Activated CD8-positive, alpha-beta memory T cell treated with anti-CD3 and anti-CD28 coated beads for 1 hour (primary cell): ENCODE data around the gene BEX4.
A peak's percentile ranks its signal among the peaks of the same experiment; 100 is the strongest.
"Not testable (repeated sequence)": the region's sequence is repeated elsewhere in the genome, so short reads cannot be mapped to it uniquely, and the experiment has no call there.

Source experiments
- DNase-seq, 2 donors: peaks; one replicate each; pipeline ENCODE4 v3.0.0-alpha.2; 2020; ENCODE audit warnings: low read depth in 1 of 2; ENCODE audit errors: extremely low read depth in 1 of 2

Gene BEX4, protein sequence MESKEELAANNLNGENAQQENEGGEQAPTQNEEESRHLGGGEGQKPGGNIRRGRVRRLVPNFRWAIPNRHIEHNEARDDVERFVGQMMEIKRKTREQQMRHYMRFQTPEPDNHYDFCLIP

DNA sequence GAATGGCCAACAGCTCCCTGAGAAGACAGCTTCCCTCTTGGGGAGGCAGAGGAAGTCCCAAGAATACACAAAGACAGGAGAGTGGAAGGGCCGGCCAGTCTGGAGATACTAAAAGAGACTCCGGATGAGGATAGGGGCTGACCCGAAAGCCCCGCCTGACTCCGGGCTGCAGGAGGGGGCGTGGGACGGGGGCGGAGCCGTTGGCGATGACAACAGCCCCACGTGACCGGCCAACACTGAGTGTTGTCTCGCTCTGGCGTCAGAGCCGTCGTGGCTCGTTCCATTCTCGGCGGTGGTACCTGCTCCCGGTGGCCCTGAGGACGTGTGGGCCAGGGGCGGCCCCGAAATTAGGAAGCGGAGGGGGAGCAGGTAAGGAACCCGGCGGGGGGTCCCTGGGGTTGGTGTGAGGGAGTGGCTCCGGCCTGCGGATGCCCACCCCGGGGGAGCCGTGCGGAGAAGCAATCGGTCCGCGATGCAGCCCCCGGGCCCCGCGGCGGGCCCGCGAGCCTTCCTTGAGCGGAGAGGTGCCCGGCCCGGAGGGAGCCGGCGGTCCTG is at the start of gene BEX4:
TSS of gene BEX4 (plus strand) at position 239 of the 555 bp plus-strand sequence. CDS start 1,046 bp downstream, outside the sequence.
- peak; percentile 55 to 66 for DNase-seq

DNA sequence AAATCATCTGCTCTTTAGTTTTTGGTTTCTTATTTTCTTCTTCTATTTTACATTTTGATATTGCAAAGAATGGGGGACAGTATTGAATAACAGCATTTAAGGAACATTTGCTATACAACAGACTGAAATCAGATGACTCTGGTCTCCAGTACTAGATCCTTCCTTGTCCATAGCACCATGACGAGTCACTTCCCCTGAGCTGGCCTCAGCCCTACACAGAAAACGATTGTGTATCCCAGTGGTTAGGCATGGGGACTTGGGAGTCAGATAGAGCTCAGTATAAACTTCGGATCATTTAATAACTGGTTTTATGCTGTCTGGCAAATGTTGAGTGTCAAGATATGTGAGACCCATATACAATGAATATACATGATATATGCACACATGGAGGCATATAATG is 44.7 kb upstream of the BEX4 start:
- no peak for DNase-seq

DNA sequence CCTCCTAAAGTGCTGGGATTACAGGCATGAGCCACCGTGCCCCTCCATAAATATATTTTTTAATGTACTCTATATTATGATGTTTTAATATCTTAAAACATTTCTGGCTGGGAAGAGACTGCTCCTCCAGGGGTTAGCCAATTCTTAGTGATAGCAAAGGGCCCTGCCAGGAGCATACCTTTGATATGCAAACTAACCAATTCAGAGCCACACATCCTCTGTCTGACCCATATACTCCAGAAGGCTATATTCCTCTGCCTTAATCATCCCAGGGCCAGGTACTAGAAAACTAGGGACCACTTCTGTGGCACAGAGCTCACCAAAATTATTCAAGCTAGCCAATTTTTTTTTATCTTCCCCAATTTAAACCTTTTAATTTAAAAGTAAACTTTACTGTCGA is 43.6 kb upstream of the BEX4 start:
- DNase-seq = no peak

DNA sequence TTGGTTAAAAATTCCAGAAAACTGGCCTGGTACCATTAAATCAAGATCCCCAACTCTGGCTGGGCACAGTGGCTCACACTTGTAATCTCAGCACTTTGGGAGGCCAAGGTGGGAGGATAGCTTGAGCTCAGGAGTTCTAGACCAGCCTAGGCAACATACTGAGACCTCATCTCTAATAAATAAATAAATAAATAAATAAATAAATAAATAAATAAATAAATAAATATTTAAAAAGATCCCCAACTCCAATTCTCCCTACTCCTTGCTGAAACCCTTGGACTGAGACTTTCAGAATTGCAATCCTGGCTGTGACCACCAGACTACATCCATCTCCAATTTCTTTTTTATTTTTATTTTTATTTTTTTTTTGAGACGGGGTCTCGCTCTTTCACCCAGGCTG is 39.7 kb upstream of the BEX4 start:
- not testable (repeated sequence) for DNase-seq

DNA sequence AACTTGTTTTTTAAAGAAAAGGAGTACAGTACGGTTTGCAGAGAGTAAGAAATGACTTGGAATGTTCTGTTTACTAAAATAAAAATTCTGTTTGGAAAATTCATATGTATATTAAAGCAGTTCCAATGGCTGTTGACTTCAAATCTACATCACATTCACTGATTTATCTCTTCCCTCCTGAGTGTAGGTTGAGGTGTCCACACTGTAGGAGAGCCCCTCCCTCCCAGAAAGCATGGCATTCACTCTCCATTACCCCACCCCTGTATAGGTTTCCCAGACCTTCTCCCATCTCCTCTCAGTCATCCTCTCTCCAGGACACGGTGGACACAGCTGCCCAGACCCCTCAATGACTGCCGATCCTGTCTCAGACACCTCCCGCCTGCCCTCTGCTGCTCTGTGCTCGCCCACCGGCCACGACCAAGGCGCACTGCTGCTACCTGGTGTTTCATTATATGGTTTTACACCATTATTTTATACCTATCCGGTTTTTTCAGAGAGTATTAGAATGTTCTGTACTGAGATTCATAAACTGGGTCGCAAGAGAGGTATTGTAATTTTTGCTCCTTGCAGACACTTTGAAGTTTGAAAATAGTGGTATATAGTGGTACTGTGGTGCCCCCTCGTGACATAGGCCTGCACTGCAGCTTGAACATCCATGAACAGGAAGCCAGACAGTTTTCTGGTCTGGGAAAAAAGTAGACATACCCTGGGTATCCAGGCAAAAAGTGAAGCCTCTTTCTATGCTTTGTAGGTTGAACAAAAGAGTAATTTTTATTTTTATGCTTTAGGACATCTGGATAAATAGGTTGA is 38.8 kb upstream of the BEX4 start:
- DNase-seq = peak; percentile 6 to 9

DNA sequence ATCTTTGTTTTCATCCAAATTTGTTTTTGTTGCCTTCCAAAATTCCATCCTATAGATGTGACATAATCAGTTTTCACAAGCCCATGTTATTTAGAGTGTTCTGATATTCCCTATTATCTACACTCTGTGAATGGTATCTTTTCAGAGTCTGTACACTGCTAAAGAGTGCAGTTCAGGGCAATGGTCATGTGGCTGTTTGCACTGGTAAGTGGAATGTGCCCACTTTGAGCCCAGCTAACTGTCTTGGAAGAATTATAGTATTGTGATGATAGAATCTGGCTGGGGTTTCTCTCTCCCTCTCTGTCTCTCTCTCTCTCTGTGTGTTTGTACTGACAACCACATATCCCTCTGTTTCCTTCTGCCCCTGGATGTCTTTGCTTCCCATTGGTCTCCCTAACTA is 37.4 kb upstream of the BEX4 start:
- no peak for DNase-seq

DNA sequence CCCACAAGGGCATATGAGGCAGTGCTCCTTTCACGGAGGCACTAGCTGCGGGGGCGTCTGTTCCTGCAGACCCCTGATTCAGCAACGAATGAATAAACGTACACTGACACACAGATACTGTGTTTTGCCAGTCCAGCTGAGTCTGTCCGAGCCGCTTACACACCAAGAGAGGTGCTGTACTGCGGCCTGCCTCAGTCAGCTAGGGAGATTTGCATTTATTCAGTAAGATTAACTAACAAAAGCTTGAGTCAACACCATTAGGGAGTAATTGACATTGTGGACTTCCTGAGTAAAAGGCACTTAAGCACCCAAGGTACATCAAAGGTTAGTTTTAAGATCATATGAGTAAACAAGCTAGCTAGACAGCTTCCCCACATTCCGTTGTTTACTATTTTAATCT is 31.0 kb upstream of the BEX4 start:
- DNase-seq = no peak

DNA sequence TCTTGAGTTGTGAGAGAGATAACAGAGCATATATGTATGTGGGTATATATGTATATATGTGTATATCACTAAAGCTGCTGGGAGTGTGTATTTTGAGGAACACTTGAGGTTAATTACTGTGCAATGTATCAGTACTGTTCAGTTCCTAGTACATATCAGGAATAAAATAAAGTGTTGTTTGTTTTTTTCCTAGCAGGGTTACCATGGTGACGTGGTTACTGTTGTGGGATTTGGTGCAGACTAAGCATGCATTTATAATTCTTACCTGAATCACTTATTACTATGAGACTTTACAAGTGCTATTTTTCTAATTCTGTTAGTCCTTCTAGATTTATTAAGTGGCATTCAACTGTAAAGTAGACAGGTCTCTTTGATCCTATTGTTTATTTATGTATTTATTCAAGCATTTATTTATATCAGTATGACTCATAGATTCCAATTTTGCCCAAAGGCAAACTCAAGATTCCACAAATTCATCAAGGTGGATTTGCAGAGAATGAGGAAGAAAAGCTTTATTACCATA is 26.9 kb upstream of the BEX4 start:
- DNase-seq = no peak

DNA sequence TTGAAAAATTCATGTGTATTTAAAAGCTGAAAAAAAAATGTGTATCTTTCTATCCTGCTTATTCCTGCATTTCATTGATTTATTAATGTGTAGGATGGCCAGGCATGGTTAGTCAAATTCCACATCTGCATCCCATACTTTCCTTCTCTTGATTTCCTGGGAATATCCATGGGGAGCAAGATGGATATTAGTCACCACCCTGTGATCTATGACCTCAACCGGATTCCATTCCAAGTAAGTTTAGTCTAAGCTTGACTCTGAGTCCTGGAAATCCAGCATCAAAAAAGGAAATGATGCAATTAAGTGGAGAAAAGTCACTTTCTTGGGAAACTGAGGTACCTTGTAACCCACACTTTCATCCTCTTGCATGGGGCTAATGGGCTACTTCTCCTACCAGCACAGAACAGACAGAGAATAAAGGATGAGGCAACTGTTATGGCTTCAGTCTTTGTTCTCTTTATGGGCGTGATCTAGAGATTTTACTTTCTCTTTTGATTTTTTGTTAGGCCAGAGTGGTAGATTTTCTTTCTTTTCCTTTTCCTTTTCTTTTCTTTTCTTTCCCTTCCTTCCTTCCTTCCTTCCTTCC is 17.1 kb upstream of the BEX4 start:
- no peak for DNase-seq

DNA sequence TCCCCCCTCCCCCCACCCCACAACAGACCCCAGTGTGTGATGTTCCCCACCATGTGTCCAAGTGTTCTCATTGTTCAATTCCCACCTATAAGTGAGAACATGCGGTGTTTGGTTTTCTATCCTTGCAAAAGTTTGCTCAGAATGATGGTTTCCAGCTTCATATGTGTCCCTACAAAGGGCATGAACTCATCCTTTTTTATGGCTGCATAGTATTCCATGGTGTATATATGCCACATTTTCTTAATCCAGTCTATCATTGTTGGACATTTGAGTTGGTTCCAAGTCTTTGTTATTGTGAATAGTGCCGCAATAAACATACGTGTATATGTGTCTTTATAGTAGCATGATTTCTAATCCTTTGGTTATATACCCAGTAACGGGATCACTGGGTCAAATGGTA is 16.2 kb upstream of the BEX4 start:
- not testable (repeated sequence) for DNase-seq

DNA sequence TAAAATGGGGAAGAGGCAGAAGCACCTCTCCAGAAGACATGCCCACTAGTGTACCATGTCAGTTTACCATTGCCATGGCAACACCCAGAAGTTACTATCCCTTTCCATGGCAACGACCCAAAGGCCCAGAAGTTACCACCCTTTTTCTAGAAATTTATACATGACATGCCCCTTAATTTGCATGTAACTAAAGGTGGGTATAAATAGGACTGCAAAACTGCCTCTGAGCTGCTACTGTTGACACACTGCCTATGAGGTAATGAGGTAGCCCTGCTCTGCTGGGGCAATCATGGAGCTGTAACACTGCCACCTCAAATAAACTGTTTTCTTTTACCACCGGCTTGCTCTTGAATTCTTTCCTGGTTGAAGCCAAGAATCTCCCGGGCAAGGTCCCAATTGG is 13.9 kb upstream of the BEX4 start:
- DNase-seq = no peak

DNA sequence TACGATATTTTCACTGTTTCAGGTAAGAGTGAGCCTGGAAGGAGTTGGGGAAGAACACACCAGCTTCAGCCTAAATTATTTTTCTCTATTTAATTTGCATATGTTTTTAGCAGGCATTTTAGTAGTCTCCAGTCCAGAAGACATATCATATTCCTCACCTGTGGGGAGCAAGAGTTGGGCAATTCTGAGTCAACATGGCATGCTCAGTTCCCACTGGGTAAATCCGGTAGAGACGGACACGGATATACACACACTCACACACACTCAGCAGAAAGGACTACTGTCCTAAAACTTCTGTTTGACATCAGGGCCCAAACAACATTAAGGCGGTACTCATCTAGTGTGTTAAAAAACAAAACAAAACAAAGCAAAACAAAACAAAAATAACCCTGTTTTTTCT is 4.9 kb upstream of the BEX4 start:
- DNase-seq = no peak

DNA sequence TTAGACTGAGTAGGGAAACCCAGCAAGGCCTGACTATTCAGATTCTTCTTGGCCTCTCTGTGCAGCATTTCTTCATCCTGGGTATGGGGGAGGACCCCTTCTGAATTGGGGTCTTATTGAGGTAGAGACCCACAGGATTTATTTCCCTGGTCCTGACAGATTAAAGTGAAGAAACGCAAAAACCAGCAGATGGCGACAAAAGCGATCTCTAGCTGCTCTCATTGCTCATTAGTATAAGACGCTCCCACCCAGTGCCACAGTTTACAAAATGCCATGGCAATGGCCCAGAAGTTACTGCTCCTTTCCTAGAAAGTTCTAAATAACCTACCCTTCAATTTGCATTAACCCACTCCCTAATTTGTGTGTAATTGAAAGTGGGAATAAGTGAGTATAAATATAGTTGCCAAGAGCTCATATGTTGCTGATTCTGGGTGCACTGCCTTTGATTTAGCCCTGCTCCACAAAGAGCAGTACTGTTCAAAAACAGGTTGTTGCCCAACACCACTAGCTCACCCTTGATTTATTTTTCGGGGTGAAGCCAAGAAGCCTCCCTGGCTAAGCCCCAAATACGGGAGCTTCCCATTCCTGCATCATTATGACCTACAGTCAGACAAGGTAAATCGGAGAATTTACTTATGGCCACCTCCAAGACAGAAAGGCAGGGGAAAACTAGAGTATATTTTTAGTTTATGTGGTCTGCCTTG is 3.7 kb upstream of the BEX4 start:
- peak in 1 of 2 donors; percentile 5 for DNase-seq

DNA sequence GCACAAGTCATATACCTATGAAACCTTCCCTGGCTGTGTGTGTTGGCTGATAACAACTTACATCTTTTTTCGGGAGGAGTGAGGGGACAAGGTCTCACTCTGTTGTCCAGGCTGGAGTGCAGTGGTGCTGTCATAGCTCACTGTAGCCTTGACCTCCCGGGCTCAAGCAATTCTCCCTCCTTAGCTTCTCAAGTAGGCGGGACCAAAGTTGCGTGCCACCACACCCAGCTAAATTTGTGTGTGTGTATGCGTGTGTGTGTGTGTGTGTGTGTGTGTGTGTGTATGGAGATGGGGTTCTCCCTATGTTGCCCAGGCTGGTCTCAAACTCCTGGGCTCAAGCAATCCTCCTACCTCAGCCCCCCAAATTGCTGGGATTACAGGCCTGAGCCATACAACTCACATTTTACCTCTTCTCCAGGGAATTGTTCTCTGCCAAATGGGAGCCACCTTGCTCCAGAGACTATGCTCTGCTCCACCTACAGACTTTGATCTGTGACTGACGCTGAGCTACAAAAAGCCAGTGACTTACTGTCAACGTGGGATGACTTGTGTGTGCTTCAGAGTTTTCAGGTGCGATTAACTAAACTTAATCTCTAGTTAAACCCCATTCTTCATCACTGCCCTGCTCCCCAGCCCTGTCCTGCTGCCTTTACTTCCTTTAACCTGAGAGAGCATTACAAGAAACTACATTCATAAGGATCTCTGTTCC is 2.0 kb upstream of the BEX4 start:
- DNase-seq = no peak

DNA sequence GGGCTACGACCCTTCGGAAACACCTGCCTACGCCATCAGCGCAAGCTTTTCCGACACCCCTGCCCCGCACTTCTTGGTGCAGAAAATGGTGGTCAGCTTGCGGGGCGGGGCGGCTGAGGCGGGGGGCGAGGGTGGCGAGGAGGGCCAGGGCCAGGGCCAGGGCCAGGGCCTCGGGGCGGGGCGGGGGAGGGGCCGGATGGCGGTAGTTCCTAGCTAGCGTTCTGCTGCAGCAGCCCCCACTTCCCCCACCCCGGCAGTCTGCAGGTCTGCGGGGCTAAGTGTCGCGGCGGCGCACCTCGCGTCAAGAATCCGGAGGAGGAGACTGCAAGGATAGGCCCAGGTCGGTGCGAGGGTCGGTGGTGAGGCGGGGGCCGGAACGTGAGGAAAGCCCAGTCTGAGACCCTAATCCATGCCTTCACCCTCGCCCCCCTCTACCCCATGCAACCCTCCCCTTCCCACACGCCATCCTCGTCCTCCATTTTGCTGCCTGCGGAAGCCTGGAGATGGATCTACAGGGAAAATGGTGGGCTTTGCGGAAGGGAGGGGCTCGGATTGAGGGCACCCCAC is 600 bp downstream of the BEX4 start:
- peak in 1 of 2 donors; percentile 17 for DNase-seq

DNA sequence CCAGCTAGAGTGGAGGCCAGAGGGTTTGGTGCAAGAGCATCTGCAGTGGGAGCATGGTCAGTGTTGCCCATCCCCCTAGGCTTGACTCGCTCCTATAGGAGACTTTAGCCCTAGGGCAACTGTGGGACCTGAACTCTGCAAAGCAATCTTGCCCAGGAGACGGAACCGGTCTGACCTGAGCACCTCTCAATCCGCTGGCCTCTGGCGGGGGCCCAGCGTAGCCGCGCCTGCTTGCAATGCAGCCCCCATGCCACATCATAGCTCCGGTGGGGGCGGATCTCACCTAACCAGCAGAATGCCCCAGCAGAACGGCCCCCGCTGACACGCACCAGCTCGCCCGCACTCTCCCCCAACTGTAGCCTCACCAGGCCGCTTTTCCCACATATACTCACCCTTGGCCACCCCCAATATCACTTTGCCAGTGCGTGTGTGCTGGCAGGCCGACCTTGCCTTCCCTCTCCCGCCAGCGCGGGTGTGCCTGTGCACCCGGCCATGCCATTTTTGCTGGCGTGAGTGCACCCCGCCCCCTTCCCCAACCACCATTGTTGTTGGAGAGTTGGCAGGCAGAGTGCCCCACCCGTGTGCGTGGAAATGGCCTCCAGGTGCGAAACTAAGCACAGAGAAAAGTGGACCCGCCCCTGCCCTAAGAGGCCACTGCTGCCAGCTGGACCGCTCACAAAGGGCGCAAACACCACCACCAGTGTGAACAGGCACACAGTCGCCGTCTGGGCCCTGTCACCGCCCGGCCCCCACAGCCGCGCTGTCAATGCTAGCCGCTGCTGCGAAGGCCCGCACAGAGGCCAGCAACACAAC is 5.8 kb downstream of the BEX4 start:
- no peak for DNase-seq

DNA sequence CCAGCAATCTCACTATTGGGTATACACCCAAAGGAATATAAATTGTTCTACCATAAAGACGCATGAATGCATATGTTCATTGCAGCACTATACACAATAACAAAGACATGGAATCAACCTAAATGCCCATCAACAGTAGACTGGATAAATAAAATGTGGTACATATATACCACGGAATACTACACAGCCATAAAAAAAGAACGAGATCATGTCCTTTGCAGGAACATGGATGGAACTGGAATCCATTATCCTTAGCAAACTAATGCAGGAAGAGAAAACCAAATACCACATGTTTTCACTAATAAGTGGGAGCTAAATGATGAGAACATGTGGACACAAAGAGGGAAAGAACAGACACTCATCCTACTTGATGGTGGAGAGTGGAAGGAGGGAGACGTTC is 11.0 kb downstream of the BEX4 start:
- not testable (repeated sequence) for DNase-seq

DNA sequence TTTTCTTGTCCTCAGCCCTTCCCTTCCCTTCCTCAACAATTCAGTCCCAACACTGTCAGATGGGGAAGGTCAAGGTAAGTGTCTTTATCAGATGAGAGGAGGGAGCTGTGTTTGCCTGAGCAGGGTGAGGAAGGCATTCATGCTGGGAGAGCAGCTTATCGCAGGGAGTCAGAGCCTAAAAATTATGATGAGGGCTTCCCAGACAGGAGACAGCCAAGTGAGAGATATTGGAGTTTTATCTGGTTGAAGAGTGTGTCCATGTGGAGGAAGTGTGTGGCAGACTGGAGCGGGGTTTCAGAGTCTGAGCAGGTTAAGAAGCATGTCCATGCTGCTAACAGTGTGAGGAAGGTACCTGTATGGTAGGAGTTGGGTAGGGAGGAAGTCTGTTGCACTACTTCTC is 18.4 kb downstream of the BEX4 start:
- DNase-seq = no peak

DNA sequence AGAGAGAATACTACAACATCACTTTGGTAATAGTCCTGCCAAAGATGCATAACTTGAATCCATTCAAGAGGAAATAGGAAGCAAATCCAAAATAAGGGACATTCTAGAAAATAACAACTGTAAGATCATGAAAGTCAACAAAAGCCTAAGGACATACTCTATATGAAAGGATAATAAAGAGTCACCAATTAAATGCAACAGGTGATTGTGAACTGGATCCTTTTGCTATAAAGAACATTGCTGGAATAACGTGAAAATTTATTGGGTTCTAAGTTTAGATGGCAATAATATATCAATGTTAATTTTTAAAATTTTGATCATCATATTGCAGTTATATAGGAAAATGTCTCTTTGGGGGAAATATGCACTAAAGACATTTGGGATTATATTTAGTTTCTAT is 20.0 kb downstream of the BEX4 start:
- no peak for DNase-seq
